IMR-90 (cell line): ENCODE results near the gene KRTAP5-9.

Experiments used
- BHLHE40 ChIP-seq: fragments of 150-350 bp; IDR thresholded peaks from 2 replicates; pipeline ENCODE4 v1.6.1; 2016; ENCODE audit warnings: mild to moderate bottlenecking, low read depth, low read length
- CEBPB ChIP-seq: IDR thresholded peaks from 2 replicates; pipeline ENCODE4 v1.6.1; 2012; ENCODE audit warnings: low read depth, low read length, improper control_type of control experiment
- CTCF ChIP-seq: conservative IDR thresholded peaks from 2 replicates; pipeline ENCODE4 v1.5.1; 2012; ENCODE audit warnings: mild to moderate bottlenecking, low read depth, low read length, improper control_type of control experiment
- MAZ ChIP-seq: IDR thresholded peaks from 2 replicates; pipeline ENCODE4 v1.6.1; 2012; ENCODE audit warnings: low read depth, mild to moderate bottlenecking, low read length, improper control_type of control experiment, moderate library complexity, borderline replicate concordance
- MXI1 ChIP-seq: IDR thresholded peaks from 2 replicates; pipeline ENCODE4 v1.6.1; 2012; ENCODE audit warnings: low read depth, mild to moderate bottlenecking, low read length, moderate library complexity, borderline replicate concordance
- POLR2A ChIP-seq: IDR thresholded peaks from 2 replicates; pipeline ENCODE4 v1.6.1; 2012; ENCODE audit warnings: mild to moderate bottlenecking, low read depth, low read length
- RAD21 ChIP-seq: IDR thresholded peaks from 2 replicates; pipeline ENCODE4 v1.6.1; 2012; ENCODE audit warnings: low read length, improper control_type of control experiment
- RFX5 ChIP-seq: IDR thresholded peaks from 2 replicates; pipeline ENCODE4 v1.8.0; 2012; ENCODE audit warnings: low read depth, mild to moderate bottlenecking, low read length, moderate library complexity
- SMC3 ChIP-seq: fragments of 150-350 bp; IDR thresholded peaks from 2 replicates; pipeline ENCODE4 v1.6.1; 2016; ENCODE audit warnings: low read depth, mild to moderate bottlenecking, antibody characterized with exemption, low read length, moderate library complexity
- USF2 ChIP-seq: fragments of 150-350 bp; IDR thresholded peaks from 2 replicates; pipeline ENCODE4 v1.6.1; 2017; ENCODE audit warnings: mild to moderate bottlenecking, antibody characterized with exemption, low read length, low read depth

GRCh38 chr11:71504531-71504930 is 43.7 kb upstream of the KRTAP5-9 start:
- TF ChIP-seq CTCF = no peak
- no peak for TF ChIP-seq POLR2A
- TF ChIP-seq CEBPB = no peak
- no peak for TF ChIP-seq SMC3
- no peak for TF ChIP-seq USF2
- no peak for TF ChIP-seq RFX5
- TF ChIP-seq MXI1 = no peak
- TF ChIP-seq MAZ = no peak
- no peak for TF ChIP-seq RAD21
- no peak for TF ChIP-seq BHLHE40
